NCI-H2227 (cell line): ENCODE data around the gene IL17C.

Source experiments
- DNase-seq: peaks from one replicate; lab custom pipeline; 2025; ENCODE audit not compliant: unreplicated experiment; lab: John Stamatoyannopoulos, UW

Gene IL17C

GRCh38 chr16:88681709-88682451 lies 43.5 kb downstream of the IL17C start:
- no peak for DNase-seq

- DNase-seq = no peak
These were observed 46.3 kb downstream of the IL17C start for GRCh38 chr16:88684569-88685155.

- no peak for DNase-seq
These were observed 47.0 kb downstream of the IL17C start for GRCh38 chr16:88685156-88686061.

GRCh38 chr16:88686062-88686438 lies 47.7 kb downstream of the IL17C start:
- no peak for DNase-seq

- peak; percentile 82 for DNase-seq
These were observed 48.3 kb downstream of the IL17C start, which contains the start of gene SNAI3 for GRCh38 chr16:88686439-88687253. TSS of gene SNAI3 (minus strand) at chr16:88686507. CDS start at chr16:88686406, 101 bp downstream.

- DNase-seq = no peak
These were observed 48.8 kb downstream of the IL17C start for GRCh38 chr16:88687254-88687576.

- DNase-seq = no peak
These were observed 49.3 kb downstream of the IL17C start for GRCh38 chr16:88687676-88688012.

GRCh38 chr16:88688013-88688778 lies 49.8 kb downstream of the IL17C start:
- DNase-seq = no peak
